Endothelial cell of hepatic sinusoid (primary cell): Measurements from ENCODE around the gene GEMIN7.
"Not testable (repeated sequence)": the region's sequence is repeated elsewhere in the genome, so short reads cannot be mapped to it uniquely, and the experiment has no call there.

ENCODE experiments used
- in situ Hi-C: cut with HindIII; loops from 2 replicates; pipeline ENCODE4 v1.10.0; 2017; ENCODE audit warnings: low sequenced_read_pairs

The GEMIN7 gene

GRCh38 chr19:45101806-45102205 lies 22.7 kb downstream of the GEMIN7 start:
- in situ Hi-C loops: no loop called here

- in situ Hi-C loops: no loop called here
Observed at GRCh38 chr19:45102481-45102880, 23.4 kb downstream of the GEMIN7 start.

- in situ Hi-C loops: no loop called here
Observed at GRCh38 chr19:45103156-45103507, 24.1 kb downstream of the GEMIN7 start.

- in situ Hi-C loops: no loop called here
Observed at GRCh38 chr19:45103508-45104319, 24.7 kb downstream of the GEMIN7 start.

- in situ Hi-C loops: no loop called here
Observed at GRCh38 chr19:45104658-45105349, 25.7 kb downstream of the GEMIN7 start.

GRCh38 chr19:45106363-45106762 lies 27.3 kb downstream of the GEMIN7 start:
- in situ Hi-C loops: not testable (repeated sequence)

- in situ Hi-C loops: no loop called here
Observed at GRCh38 chr19:45107621-45108150, 28.6 kb downstream of the GEMIN7 start.

- in situ Hi-C loops: no loop called here
Observed at GRCh38 chr19:45110851-45111266, 31.8 kb downstream of the GEMIN7 start.

GRCh38 chr19:45112111-45112827 lies 33.2 kb downstream of the GEMIN7 start:
- in situ Hi-C loops: no loop called here

- in situ Hi-C loops: no loop called here
Observed at GRCh38 chr19:45113628-45114027, 34.6 kb downstream of the GEMIN7 start.

- in situ Hi-C loops: no loop called here
Observed at GRCh38 chr19:45114116-45114515, 35.1 kb downstream of the GEMIN7 start.

- in situ Hi-C loops: no loop called here
Observed at GRCh38 chr19:45115809-45116615, 37.0 kb downstream of the GEMIN7 start.

- in situ Hi-C loops: no loop called here
Observed at GRCh38 chr19:45117167-45117594, 38.1 kb downstream of the GEMIN7 start.

- in situ Hi-C loops: no loop called here
Observed at GRCh38 chr19:45117671-45118070, 38.6 kb downstream of the GEMIN7 start.

GRCh38 chr19:45118106-45118505 lies 39.0 kb downstream of the GEMIN7 start:
- in situ Hi-C loops: no loop called here

GRCh38 chr19:45118591-45119355 lies 39.7 kb downstream of the GEMIN7 start:
- in situ Hi-C loops: not testable (repeated sequence)

GRCh38 chr19:45119582-45119981 lies 40.5 kb downstream of the GEMIN7 start:
- in situ Hi-C loops: no loop called here

GRCh38 chr19:45121827-45122345 lies 42.8 kb downstream of the GEMIN7 start:
- in situ Hi-C loops: loop anchor here (10.0 kb wide), 1 partner anchor 113 kb away; no protein-coding TSS in a partner anchor

GRCh38 chr19:45122832-45123231 lies 43.8 kb downstream of the GEMIN7 start:
- in situ Hi-C loops: loop anchor here (10.0 kb wide), 1 partner anchor 112 kb away; no protein-coding TSS in a partner anchor
